Kidney (tissue), 14 donors: ENCODE measurements around the gene COL23A1. TPM values are rescaled to one million over a fixed set of nuclear protein-coding genes. Genes with fewer than 3 reads are reported as not detected.

Source experiments
- DNase-seq, 5 donors: peaks; one replicate each; pipeline ENCODE4 v3.0.0-alpha.2; 2013 to 2020
- FAIRE-seq: peaks from 2 replicates; lab custom pipeline; 2012; peaks lifted over from hg19 to GRCh38; lab: Jason Lieb, UNC
- H3K27ac ChIP-seq, 2 donors: one replicate each; pipeline ENCODE4 v1.7.0; 2013; ENCODE audit warnings: low read depth in 2 of 2, low read length in 2 of 2, inconsistent platforms in 1 of 2
- H3K27me3 ChIP-seq: one replicate; pipeline ENCODE4 v1.7.1; 2013; ENCODE audit warnings: low read length, inconsistent platforms; ENCODE audit not compliant: control insufficient read depth, insufficient read depth
- H3K36me3 ChIP-seq, 3 donors: one replicate each; pipeline versions ENCODE4 v1.7.0 to v1.7.1; 2013; ENCODE audit warnings: low read length in 3 of 3, control low read depth in 1 of 3, inconsistent platforms in 1 of 3; ENCODE audit not compliant: insufficient read depth in 3 of 3, control insufficient read depth in 2 of 3
- H3K4me1 ChIP-seq, 3 donors: one replicate each; pipeline versions ENCODE4 v1.7.0 to v1.7.1; 2013; ENCODE audit warnings: low read length in 3 of 3, inconsistent platforms in 1 of 3, low read depth in 1 of 3; ENCODE audit not compliant: control insufficient read depth in 2 of 3, insufficient read depth in 2 of 3
- H3K4me3 ChIP-seq, 3 donors: one replicate each; pipeline versions ENCODE4 v1.7.0 to v1.8.1; 2013; ENCODE audit warnings: low read length in 3 of 3, control low read depth in 1 of 3, inconsistent platforms in 1 of 3
- H3K9ac ChIP-seq, 3 donors: one replicate each; pipeline versions ENCODE4 v1.7.0 to v1.7.1; 2013; ENCODE audit warnings: low read length in 3 of 3, control low read depth in 1 of 3, inconsistent platforms in 1 of 3
- H3K9me3 ChIP-seq, 3 donors: one replicate each; pipeline versions ENCODE4 v1.7.0 to v1.7.1; 2013; ENCODE audit warnings: low read length in 3 of 3, control low read depth in 1 of 3, inconsistent platforms in 1 of 3; ENCODE audit not compliant: control insufficient read depth in 2 of 3, insufficient read depth in 1 of 3
- CTCF ChIP-seq: IDR thresholded peaks from 3 replicates; pipeline ENCODE4 v1.5.1; 2012; ENCODE audit warnings: mild to moderate bottlenecking, moderate library complexity, borderline replicate concordance; ENCODE audit not compliant: insufficient read depth; ENCODE audit errors: extremely low read depth
- intact Hi-C: fragments of 100-400 bp; cut with DNase I; formaldehyde crosslinking; loops from one replicate; pipeline ENCODE4 v1.11.1; 2022
- polyA plus RNA-seq: library from polyadenylated mRNA; stranded (reverse); fragments of 350-450 nt; fragmentation: Illumina TruSeq; extraction: RNeasy Lipid Tissue Mini Kit (QIAGEN cat#74804); gene quantifications from one replicate; pipeline ENCODE4 v1.2.3, GENCODE V29; 2014; ENCODE audit warnings: low read depth, low replicate concordance; ENCODE audit not compliant: insufficient read depth
- total RNA-seq: library from RNA; stranded (reverse); fragmentation: NEBNext Ultra II Directional; extraction: Animal tissue kit (Norgen Biotek cat#: 25700); gene quantifications from one replicate; pipeline ENCODE4 v1.2.1, GENCODE V29; 2021
- donor health status: control.
- donor health status: control.
- donor health status: control.
- donor health status: control.
- donor health status: control.
- donor health status: DM: yes; HTN: yes; CAD: no.
- donor health status: Normal renal cell carcinoma (clear cell type).

The COL23A1 gene
- total and polyA plus RNA-seq, 2 donors from 2014 or later, result 4.1 to 8.7 TPM

- no peak overlapping the region for H3K9ac ChIP-seq
- no peaks in the 10 kb centered on the region for H3K27me3 ChIP-seq
- DNase-seq (peak in 1 of 5 donors; percentile 72), FAIRE-seq (no peak)
- no peak for TF ChIP-seq CTCF
- peaks cover 24 to 69% (median 60%) of the 10 kb centered on the region in 3 donors for H3K36me3 ChIP-seq
- intact Hi-C loops, result no loop called here
- H3K4me3 ChIP-seq, result no peak overlapping the region
- no peak overlapping the region for H3K27ac ChIP-seq
- peaks cover 3 to 38% (median 34%) of the 10 kb centered on the region in 3 donors for H3K4me1 ChIP-seq
- H3K9me3 ChIP-seq, result no peaks in the 10 kb centered on the region
Measured at GRCh38 chr5:178210073-178210535, 380.1 kb downstream of the COL23A1 start.

GRCh38 chr5:178209334-178210072 lies 380.7 kb downstream of the COL23A1 start:
- peaks cover 24 to 63% (median 57%) of the 10 kb centered on the region in 3 donors for H3K36me3 ChIP-seq
- H3K9ac ChIP-seq, result no peak overlapping the region
- H3K27me3 ChIP-seq, result no peaks in the 10 kb centered on the region
- H3K27ac ChIP-seq, result no peak overlapping the region
- DNase-seq (peak in 2 of 5 donors; percentile 34 to 41), FAIRE-seq (no peak)
- H3K9me3 ChIP-seq, result no peaks in the 10 kb centered on the region
- TF ChIP-seq CTCF, result no peak
- intact Hi-C loops, result no loop called here
- H3K4me3 ChIP-seq, result no peak overlapping the region
- peaks cover 3 to 34% (median 32%) of the 10 kb centered on the region in 3 donors for H3K4me1 ChIP-seq

- FAIRE-seq (no peak), DNase-seq (peak in 2 of 5 donors; percentile 26 to 37)
- TF ChIP-seq CTCF, result no peak
- peaks cover 24 to 62% (median 54%) of the 10 kb centered on the region in 3 donors for H3K36me3 ChIP-seq
- peaks cover 3 to 28% (median 26%) of the 10 kb centered on the region in 3 donors for H3K4me1 ChIP-seq
- intact Hi-C loops, result no loop called here
- no peaks in the 10 kb centered on the region for H3K9me3 ChIP-seq
- H3K4me3 ChIP-seq, result no peak overlapping the region
- no peak overlapping the region for H3K27ac ChIP-seq
- no peak overlapping the region for H3K9ac ChIP-seq
- no peaks in the 10 kb centered on the region for H3K27me3 ChIP-seq
Measured at GRCh38 chr5:178208540-178209227, 381.5 kb downstream of the COL23A1 start.
